Lung (tissue), 12 donors: Measurements from ENCODE around the gene OPN4. TPM values are rescaled to one million over a fixed set of nuclear protein-coding genes. Genes with fewer than 3 reads are reported as not detected.

Source experiments
- ATAC-seq: fragments of 200-7000 bp; cut with Tn5 transposase; one replicate; pipeline ENCODE4 v1.9.1; 2020; ENCODE audit warnings: moderate number of reproducible peaks; ENCODE audit not compliant: insufficient read depth, low FRiP score
- DNase-seq, 3 donors: peaks; one replicate each; pipeline ENCODE4 v3.0.0-alpha.2; 2013 to 2017
- H3K27ac ChIP-seq, 2 donors: one replicate each; pipeline ENCODE4 v1.5.1; 2013; ENCODE audit warnings: mild to moderate bottlenecking in 2 of 2, moderate library complexity in 2 of 2, control low read depth in 1 of 2, inconsistent platforms in 1 of 2, low read depth in 1 of 2, low read length in 1 of 2
- H3K27me3 ChIP-seq, 3 donors: one replicate each; pipeline ENCODE4 v1.5.1; 2013; ENCODE audit warnings: low read length in 2 of 3; ENCODE audit not compliant: control insufficient read depth in 3 of 3, insufficient read depth in 3 of 3
- H3K36me3 ChIP-seq, 4 donors: one replicate each; pipeline ENCODE4 v1.5.1; 2013; ENCODE audit warnings: low read length in 4 of 4, mild to moderate bottlenecking in 1 of 4, moderate library complexity in 1 of 4; ENCODE audit not compliant: control insufficient read depth in 4 of 4, insufficient read depth in 4 of 4
- H3K4me1 ChIP-seq, 5 donors: one replicate each; pipeline ENCODE4 v1.5.1; 2013; ENCODE audit warnings: low read length in 5 of 5, mild to moderate bottlenecking in 2 of 5, moderate library complexity in 1 of 5; ENCODE audit not compliant: control insufficient read depth in 5 of 5, insufficient read depth in 5 of 5
- H3K4me3 ChIP-seq: one replicate; pipeline ENCODE4 v1.5.1; 2013; ENCODE audit warnings: mild to moderate bottlenecking, control low read depth, moderate library complexity
- H3K9ac ChIP-seq, 2 donors: one replicate each; pipeline ENCODE4 v1.5.1; 2013; ENCODE audit warnings: low read length in 2 of 2, control low read depth in 1 of 2; ENCODE audit not compliant: insufficient read depth in 1 of 2
- H3K9me3 ChIP-seq, 4 donors: one replicate each; pipeline ENCODE4 v1.5.1; 2013; ENCODE audit warnings: low read length in 3 of 4, mild to moderate bottlenecking in 1 of 4, moderate library complexity in 1 of 4; ENCODE audit not compliant: control insufficient read depth in 4 of 4, insufficient read depth in 3 of 4
- WGBS, 2 donors: extraction: QIAGEN DNeasy Blood & Tissue Kit; methylation state at CpG; one replicate each; pipeline ENCODE4 v1.1.7; 2013; 5-methylcytosine and 5-hydroxymethylcytosine counted together
- polyA plus RNA-seq, 2 donors: library from polyadenylated mRNA; stranded (reverse); fragments of 200-250 nt; gene quantifications; one replicate each; pipeline ENCODE4 v1.2.1, GENCODE V29; 2013
- total RNA-seq, 2 donors: library from RNA; depleted of rRNA in 1 of 2; stranded (reverse); fragments of >200 nt in 1 of 2; gene quantifications; one replicate each; pipeline ENCODE4 v1.2.1, GENCODE V29; 2014 to 2021
- TF ChIP-seq, protein P1 (sequence below): IDR thresholded peaks from 2 replicates; pipeline ENCODE4 v1.5.1; 2012; ENCODE audit warnings: mild to moderate bottlenecking; ENCODE audit errors: control extremely low read depth, extremely low read depth
- donor health status: control.
- donor health status: control.
- donor health status: Bipolar disorder and iron deficiency.
- donor health status: healthy.
- donor health status: DM: yes; HTN: yes; CAD: no.

Gene OPN4
- total and polyA plus RNA-seq, 4 donors: 0.12 TPM; not detected in 3

DNA sequence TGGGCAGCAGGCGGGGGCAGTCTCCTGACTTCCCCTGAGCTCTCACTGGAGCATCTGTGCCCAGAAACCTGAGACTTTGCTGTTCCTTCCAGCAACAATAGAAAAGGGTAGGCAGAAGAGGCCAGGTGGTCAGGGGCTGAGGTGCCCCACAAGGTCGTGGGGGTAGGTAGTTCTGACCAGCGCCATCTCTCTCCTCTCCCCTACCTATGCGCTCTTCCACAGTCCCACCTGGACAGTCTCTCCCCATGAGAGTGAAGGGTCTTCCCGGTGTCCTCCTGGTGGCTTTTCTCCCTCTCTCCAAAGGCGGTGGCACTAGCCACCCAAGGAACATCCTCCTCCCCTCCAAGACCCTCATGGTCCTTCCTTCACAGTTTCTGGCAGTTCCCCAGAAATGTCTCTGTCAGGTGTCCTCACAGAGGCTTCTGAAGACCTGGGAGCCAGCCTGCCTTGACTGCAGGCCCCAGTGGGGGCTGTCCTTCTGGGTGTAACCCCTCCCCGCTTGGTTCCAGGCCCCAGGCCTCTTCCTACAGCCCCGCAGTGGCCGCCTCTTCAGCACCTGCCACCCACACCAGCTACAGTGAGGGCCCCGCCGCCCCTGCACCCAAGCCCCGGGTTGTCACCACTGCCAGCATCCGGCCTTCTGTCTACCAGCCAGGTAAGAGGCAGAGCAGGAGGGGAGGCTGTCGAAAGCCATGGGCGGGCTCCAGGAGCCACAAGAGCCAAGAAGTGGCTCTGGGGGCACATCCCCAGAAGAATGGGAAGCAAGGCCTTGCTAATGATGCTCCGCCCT, 55.2 kb downstream of the OPN4 start:
- DNase-seq (no peak), ATAC-seq (no peak)
- H3K4me3 ChIP-seq: no peak overlapping the region
- no peaks in the 10 kb centered on the region for H3K9me3 ChIP-seq
- peaks cover 0 to 12% (median 4%) of the 10 kb centered on the region in 5 donors for H3K4me1 ChIP-seq
- WGBS, 2 donors: 93 to 96% methylated on average over 16 of the region's 16 CpGs
- H3K9ac ChIP-seq: no peak overlapping the region
- H3K27me3 ChIP-seq: no peaks in the 10 kb centered on the region
- H3K27ac ChIP-seq: no peak overlapping the region
- TF ChIP-seq, protein P1, sequence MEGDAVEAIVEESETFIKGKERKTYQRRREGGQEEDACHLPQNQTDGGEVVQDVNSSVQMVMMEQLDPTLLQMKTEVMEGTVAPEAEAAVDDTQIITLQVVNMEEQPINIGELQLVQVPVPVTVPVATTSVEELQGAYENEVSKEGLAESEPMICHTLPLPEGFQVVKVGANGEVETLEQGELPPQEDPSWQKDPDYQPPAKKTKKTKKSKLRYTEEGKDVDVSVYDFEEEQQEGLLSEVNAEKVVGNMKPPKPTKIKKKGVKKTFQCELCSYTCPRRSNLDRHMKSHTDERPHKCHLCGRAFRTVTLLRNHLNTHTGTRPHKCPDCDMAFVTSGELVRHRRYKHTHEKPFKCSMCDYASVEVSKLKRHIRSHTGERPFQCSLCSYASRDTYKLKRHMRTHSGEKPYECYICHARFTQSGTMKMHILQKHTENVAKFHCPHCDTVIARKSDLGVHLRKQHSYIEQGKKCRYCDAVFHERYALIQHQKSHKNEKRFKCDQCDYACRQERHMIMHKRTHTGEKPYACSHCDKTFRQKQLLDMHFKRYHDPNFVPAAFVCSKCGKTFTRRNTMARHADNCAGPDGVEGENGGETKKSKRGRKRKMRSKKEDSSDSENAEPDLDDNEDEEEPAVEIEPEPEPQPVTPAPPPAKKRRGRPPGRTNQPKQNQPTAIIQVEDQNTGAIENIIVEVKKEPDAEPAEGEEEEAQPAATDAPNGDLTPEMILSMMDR: no peak
- H3K36me3 ChIP-seq: peaks cover 0 to 3% (median 0%) of the 10 kb centered on the region in 4 donors

DNA sequence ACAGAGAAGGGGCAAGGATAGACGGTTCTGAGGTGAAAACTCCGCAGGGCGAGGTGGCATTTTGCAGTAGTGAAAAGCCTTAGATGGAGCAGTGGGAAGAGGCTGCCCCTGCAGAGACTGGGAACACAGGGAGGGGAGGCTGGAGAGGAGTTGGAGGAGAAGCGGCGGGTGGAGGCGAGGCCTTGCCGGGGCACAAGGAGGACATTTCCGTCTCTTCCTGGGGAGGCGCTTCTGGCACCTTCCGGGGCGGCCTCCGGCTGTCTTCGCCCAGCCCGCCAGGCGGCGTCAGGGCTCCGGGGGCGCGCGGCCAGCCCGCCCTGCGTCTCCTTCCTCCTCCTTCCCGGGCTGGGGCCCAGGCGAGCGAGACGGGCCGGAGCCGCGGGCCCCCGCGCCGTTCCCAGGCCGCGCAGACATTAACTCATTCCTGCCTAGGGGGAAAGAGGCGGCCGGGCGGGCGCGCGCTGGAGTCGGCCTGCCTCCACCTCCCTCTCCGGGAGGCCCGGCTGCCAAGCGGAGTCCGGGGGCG, 56.7 kb downstream of the OPN4 start:
- ATAC-seq: peak; percentile 96
- Histone ChIP-seq H3K9me3 (no peaks in the 10 kb centered on the region), H3K36me3 (peaks cover 0 to 3% (median 0%) of the 10 kb centered on the region in 4 donors), H3K4me3 (peak overlapping the region; percentile 50), H3K27me3 (no peaks in the 10 kb centered on the region), H3K9ac (peak overlapping the region; percentile 60 to 68), H3K27ac (peak overlapping the region; percentile 93 to 95), H3K4me1 (peaks cover 0 to 15% (median 4%) of the 10 kb centered on the region in 5 donors)
- TF ChIP-seq, protein P1: peak; percentile 67
- DNase-seq: peak; percentile 95 to 97 (median 96)
- 4 to 7% methylated on average over 35 to 46 of the region's 46 CpGs for WGBS, 2 donors

GRCh38 chr10:86711513-86712316, 57.4 kb downstream of the OPN4 start:
- TF ChIP-seq, protein P1: no peak
- DNase-seq (peak; percentile 68 to 78 (median 74)), ATAC-seq (peak; percentile 36)
- Histone ChIP-seq H3K9ac (peak overlapping the region; percentile 68 to 74), H3K27ac (peak overlapping the region; percentile 93 to 95), H3K9me3 (no peaks in the 10 kb centered on the region), H3K27me3 (no peaks in the 10 kb centered on the region), H3K4me3 (peak overlapping the region; percentile 50), H3K36me3 (no peaks in the 10 kb centered on the region), H3K4me1 (peaks cover 0 to 15% (median 4%) of the 10 kb centered on the region in 5 donors)
- 1% methylated on average over 67 to 82 of the region's 82 CpGs for WGBS, 2 donors
